ENCODE data around the gene FURIN. TPM values are rescaled to one million over a fixed set of nuclear protein-coding genes. Genes with fewer than 3 reads are reported as not detected.

Gene FURIN
- total RNA-seq, 1 donor from 2014 or later: 42.7 TPM

- peak; percentile 83 for DNase-seq
- Histone ChIP-seq H3K27me3 (ENCODE audit: low read depth) (no peaks in the 10 kb centered on the region), H3K36me3 (peaks cover 51% of the 10 kb centered on the region), H3K27ac (replicated peaks) (peak overlapping the region; percentile 98), H3K9me3 (replicated peaks) (no peaks in the 10 kb centered on the region), H3K4me1 (peaks cover 60% of the 10 kb centered on the region), H3K4me3 (peak overlapping the region; percentile 81)
- intact Hi-C loops (cut with micrococcal nuclease): loop anchor here (5.0 kb wide), 1 partner anchor 238 kb away; no protein-coding TSS in a partner anchor
- TF ChIP-seq CTCF (IDR thresholded peaks at IDR 0.05; ENCODE audit: borderline replicate concordance): peak; percentile 99
Measured at GRCh38 chr15:90885432-90886290, 17.3 kb downstream of the FURIN start.

GRCh38 chr15:90886291-90886614 lies 17.9 kb downstream of the FURIN start:
- Histone ChIP-seq H3K4me1 (peaks cover 60% of the 10 kb centered on the region), H3K27me3 (ENCODE audit: low read depth) (no peaks in the 10 kb centered on the region), H3K4me3 (peak overlapping the region; percentile 81), H3K36me3 (peaks cover 51% of the 10 kb centered on the region), H3K9me3 (replicated peaks) (no peaks in the 10 kb centered on the region), H3K27ac (replicated peaks) (peak overlapping the region; percentile 98)
- no peak for DNase-seq
- intact Hi-C loops (cut with micrococcal nuclease): loop anchor here (5.0 kb wide), 1 partner anchor 239 kb away; no protein-coding TSS in a partner anchor
- no peak for TF ChIP-seq CTCF (IDR thresholded peaks at IDR 0.05; ENCODE audit: borderline replicate concordance)

DNA sequence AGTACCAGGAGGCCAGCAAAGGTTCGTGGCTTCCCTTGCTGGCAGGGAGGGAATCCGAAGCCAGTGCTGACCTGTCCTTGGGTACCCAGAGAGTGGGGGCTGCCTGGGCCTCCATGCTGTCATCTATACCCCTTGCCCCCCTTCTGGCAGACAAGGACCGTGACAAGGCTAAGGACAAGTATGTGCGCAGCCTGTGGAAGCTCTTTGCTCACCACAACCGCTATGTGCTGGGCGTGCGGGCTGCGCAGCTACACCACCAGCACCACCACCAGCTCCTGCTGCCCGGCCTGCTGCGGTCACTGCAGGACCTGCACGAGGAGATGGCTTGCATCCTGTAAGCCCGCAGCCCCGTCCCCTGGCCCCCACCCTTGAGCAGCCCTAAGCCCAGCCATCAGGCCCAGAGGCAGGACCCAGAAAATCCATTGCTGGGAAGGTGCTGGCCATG lies 18.7 kb downstream of the FURIN start:
- Histone ChIP-seq H3K9me3 (replicated peaks) (no peaks in the 10 kb centered on the region), H3K4me3 (peak overlapping the region; percentile 81), H3K36me3 (peaks cover 52% of the 10 kb centered on the region), H3K27me3 (ENCODE audit: low read depth) (no peaks in the 10 kb centered on the region), H3K27ac (replicated peaks) (peak overlapping the region; percentile 98), H3K4me1 (peaks cover 58% of the 10 kb centered on the region)
- intact Hi-C loops (cut with micrococcal nuclease): loop anchor here (5.0 kb wide), 1 partner anchor 240 kb away; no protein-coding TSS in a partner anchor
- TF ChIP-seq CTCF (IDR thresholded peaks at IDR 0.05; ENCODE audit: borderline replicate concordance): no peak
- DNase-seq: no peak

DNA sequence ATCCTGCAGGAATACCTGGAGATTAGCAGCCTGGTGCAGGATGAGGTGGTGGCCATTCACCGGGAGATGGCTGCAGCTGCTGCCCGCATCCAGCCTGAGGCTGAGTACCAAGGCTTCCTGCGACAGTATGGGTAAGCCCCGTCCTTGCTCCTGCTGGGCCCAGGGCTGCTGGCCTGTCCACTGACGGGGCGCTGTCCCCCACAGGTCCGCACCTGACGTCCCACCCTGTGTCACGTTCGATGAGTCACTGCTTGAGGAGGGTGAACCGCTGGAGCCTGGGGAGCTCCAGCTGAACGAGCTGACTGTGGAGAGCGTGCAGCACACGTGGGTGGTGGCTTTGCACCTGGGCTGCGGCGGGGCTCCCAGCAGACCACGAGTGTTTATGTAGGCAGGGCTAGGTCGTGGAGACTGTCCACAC lies 20.9 kb downstream of the FURIN start:
- H3K27ac ChIP-seq (replicated peaks): no peak overlapping the region
- H3K4me1 ChIP-seq: peaks cover 36% of the 10 kb centered on the region
- H3K9me3 ChIP-seq (replicated peaks): no peaks in the 10 kb centered on the region
- no peak for TF ChIP-seq CTCF (IDR thresholded peaks at IDR 0.05; ENCODE audit: borderline replicate concordance)
- intact Hi-C loops (cut with micrococcal nuclease): loop anchor here (5.0 kb wide), 1 partner anchor 242 kb away; no protein-coding TSS in a partner anchor
- peaks cover 69% of the 10 kb centered on the region for H3K36me3 ChIP-seq
- no peak overlapping the region for H3K4me3 ChIP-seq
- no peak for DNase-seq
- no peaks in the 10 kb centered on the region for H3K27me3 ChIP-seq (ENCODE audit: low read depth)

GRCh38 chr15:90889736-90890456 lies 21.5 kb downstream of the FURIN start:
- Histone ChIP-seq H3K4me1 (peaks cover 30% of the 10 kb centered on the region), H3K4me3 (no peak overlapping the region), H3K9me3 (replicated peaks) (no peaks in the 10 kb centered on the region), H3K27me3 (ENCODE audit: low read depth) (no peaks in the 10 kb centered on the region), H3K36me3 (peaks cover 75% of the 10 kb centered on the region), H3K27ac (replicated peaks) (no peak overlapping the region)
- no peak for DNase-seq
- no peak for TF ChIP-seq CTCF (IDR thresholded peaks at IDR 0.05; ENCODE audit: borderline replicate concordance)
- intact Hi-C loops (cut with micrococcal nuclease): loop anchor here (5.0 kb wide), 1 partner anchor 243 kb away; no protein-coding TSS in a partner anchor

All from left ventricle myocardium inferior (tissue), 1 donor.